ENCODE results near the gene ABCC11. TPM values are rescaled to one million over a fixed set of nuclear protein-coding genes. Genes with fewer than 3 reads are reported as not detected.

The ABCC11 gene
- total RNA-seq, 1 experiment from 2014 or later, result 0.83 TPM

DNA sequence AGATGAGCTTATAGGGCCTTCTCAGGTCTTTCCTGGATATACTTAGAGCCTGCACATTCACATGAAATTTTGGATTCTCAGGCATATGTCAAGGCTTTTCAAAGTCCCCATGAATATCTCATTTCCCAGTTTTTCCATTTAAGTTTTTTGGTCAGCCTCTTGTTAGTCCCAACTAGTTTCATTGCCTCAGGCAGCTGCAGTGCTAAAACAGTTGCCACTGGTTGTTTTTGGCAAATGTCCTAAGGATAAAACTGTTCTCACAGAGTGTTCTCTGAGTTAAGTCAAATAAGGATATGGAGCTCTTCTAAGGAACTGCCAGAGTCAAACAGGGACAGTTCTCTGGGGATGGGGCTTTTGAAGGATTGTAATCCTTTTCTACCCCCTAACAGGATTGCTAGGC is 39.9 kb upstream of the ABCC11 start:
- no TSS peak for BruUV-seq (replicated peaks)

DNA sequence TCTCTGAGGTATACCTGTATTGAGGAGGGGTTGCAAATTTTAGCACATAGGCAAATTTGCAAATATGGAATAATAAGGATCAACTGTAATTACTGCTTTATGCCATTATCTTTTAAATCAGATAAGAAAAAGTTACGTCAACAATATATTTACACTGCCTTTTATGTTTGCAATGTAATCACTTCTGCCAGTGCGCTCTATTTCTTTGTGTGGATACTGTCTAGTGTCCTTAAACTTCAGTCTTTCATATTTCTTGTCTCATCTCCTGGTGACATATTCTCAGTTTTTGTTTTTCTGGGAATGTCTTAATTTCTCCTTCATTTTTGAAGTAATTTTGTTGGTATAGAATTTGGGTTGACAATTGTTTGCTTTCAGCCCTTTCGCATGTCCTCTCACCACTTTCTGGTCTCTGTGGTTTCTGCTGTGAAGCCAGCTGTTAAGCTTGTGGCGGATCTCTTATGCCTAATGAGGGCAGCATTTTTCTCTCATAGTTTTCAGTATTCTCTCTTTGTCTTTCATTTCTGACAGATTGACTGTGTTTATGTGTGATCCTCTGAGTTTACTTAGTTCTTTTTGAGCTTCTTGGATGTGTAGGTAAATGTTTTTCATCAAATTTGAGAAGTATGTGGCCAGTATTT is 37.6 kb upstream of the ABCC11 start:
- intact Hi-C loops (cut with micrococcal nuclease; ENCODE audit: unreplicated experiment), result no loop called here
- peaks cover 4% of the 10 kb centered on the region; the same call in 1 of the 2 replicates for H3K9me3 ChIP-seq (ENCODE audit: insufficient read depth, low read depth)
- H3K4me2 ChIP-seq, result no peak overlapping the region
- no peaks in the 10 kb centered on the region for H3K79me2 ChIP-seq (ENCODE audit: low read depth)
- H3K4me1 ChIP-seq (replicated peaks; ENCODE audit: insufficient read depth), result no peaks in the 10 kb centered on the region
- H3K27ac ChIP-seq, result no peak overlapping the region
- ChIA-PET POLR2A (ENCODE audit: unreplicated experiment) (no interaction called here), CTCF (no interaction called here)
- no TSS peak for BruUV-seq (replicated peaks)
- H3K36me3 ChIP-seq (ENCODE audit: low read depth), result peaks cover 36% of the 10 kb centered on the region
- H4K20me1 ChIP-seq (ENCODE audit: insufficient read depth), result no peaks in the 10 kb centered on the region
- H3K9me2 ChIP-seq (ENCODE audit: insufficient read depth), result no peaks in the 10 kb centered on the region
- no peak overlapping the region for H3K4me3 ChIP-seq
- H3F3A ChIP-seq (ENCODE audit: insufficient read depth, low read depth), result no peaks in the 10 kb centered on the region
- DNase-seq, result no peak
- no peaks in the 10 kb centered on the region for H3K27me3 ChIP-seq (ENCODE audit: insufficient read depth, low read depth)
- TF ChIP-seq, protein P1, sequence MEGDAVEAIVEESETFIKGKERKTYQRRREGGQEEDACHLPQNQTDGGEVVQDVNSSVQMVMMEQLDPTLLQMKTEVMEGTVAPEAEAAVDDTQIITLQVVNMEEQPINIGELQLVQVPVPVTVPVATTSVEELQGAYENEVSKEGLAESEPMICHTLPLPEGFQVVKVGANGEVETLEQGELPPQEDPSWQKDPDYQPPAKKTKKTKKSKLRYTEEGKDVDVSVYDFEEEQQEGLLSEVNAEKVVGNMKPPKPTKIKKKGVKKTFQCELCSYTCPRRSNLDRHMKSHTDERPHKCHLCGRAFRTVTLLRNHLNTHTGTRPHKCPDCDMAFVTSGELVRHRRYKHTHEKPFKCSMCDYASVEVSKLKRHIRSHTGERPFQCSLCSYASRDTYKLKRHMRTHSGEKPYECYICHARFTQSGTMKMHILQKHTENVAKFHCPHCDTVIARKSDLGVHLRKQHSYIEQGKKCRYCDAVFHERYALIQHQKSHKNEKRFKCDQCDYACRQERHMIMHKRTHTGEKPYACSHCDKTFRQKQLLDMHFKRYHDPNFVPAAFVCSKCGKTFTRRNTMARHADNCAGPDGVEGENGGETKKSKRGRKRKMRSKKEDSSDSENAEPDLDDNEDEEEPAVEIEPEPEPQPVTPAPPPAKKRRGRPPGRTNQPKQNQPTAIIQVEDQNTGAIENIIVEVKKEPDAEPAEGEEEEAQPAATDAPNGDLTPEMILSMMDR (conservative IDR thresholded peaks at IDR 0.05), result no peak
- no peak for TF ChIP-seq EZH2 (IDR thresholded peaks at IDR 0.05; ENCODE audit: low read depth)
- no peak overlapping the region for H2AFZ ChIP-seq

More for the DNA sequence above, 39.9 kb upstream of the ABCC11 start:
- Histone ChIP-seq H3F3A (ENCODE audit: insufficient read depth, low read depth) (no peaks in the 10 kb centered on the region), H2AFZ (no peak overlapping the region), H4K20me1 (ENCODE audit: insufficient read depth) (no peaks in the 10 kb centered on the region), H3K9me3 (ENCODE audit: insufficient read depth, low read depth) (peaks cover 4% of the 10 kb centered on the region; the same call in 1 of the 2 replicates), H3K4me3 (no peak overlapping the region), H3K79me2 (ENCODE audit: low read depth) (no peaks in the 10 kb centered on the region), H3K4me1 (replicated peaks; ENCODE audit: insufficient read depth) (0 out of 2 replicates have a peak, but pooled peaks cover under 1% of the 10 kb centered on the region), H3K27ac (no peak overlapping the region), H3K36me3 (ENCODE audit: low read depth) (peaks cover 33% of the 10 kb centered on the region), H3K4me2 (no peak overlapping the region), H3K9me2 (ENCODE audit: insufficient read depth) (no peaks in the 10 kb centered on the region), H3K27me3 (ENCODE audit: insufficient read depth, low read depth) (no peaks in the 10 kb centered on the region)
- POLR2A ChIA-PET (ENCODE audit: unreplicated experiment), result interaction anchor here (0.7 kb wide), 1 partner anchor 37 kb away, joined by 4 read pairs; no protein-coding TSS in a partner anchor
- CTCF ChIA-PET, result interaction anchor here (0.6 kb wide), 1 partner anchor 33 kb away, joined by 6 read pairs; no protein-coding TSS in a partner anchor
- TF ChIP-seq EZH2 (IDR thresholded peaks at IDR 0.05; ENCODE audit: low read depth), result no peak
- TF ChIP-seq, protein P1 (conservative IDR thresholded peaks at IDR 0.05), result no peak
- no peak for DNase-seq
- intact Hi-C loops (cut with micrococcal nuclease; ENCODE audit: unreplicated experiment), result no loop called here

DNA sequence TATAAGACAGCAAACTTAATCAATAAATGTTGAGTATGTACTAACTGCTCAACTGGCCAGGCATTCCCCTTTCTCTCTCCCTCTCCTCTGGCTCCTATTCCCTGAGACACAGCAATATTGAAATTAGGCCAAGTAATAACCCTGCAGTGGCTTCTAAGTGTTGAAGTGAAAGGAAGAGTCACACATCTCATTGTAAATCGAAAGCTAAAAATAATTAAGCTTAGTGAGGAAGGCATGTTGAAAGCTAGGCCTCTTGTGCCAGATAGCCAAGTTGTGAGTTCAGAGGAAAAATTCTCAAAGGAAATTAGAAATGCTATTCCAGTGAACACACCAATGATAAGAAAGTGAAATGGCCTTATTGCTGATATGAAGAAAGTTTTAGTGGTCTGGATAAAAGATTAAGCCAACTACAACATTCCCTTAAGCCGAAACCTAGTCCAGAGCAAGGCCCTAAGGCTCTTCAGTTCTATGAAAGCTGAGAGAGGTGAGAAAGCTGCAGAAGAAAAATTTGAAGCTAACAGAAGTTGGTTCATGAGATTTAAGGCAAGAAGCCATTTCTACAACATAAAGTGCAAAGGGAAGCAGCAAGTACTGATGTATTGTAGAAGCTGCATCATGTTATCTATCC is 35.4 kb upstream of the ABCC11 start:
- H3K79me2 ChIP-seq (ENCODE audit: low read depth), result no peaks in the 10 kb centered on the region
- H3K9me2 ChIP-seq (ENCODE audit: insufficient read depth), result no peaks in the 10 kb centered on the region
- H3K27me3 ChIP-seq (ENCODE audit: insufficient read depth, low read depth), result no peaks in the 10 kb centered on the region
- CTCF ChIA-PET, result no interaction called here
- H4K20me1 ChIP-seq (ENCODE audit: insufficient read depth), result no peaks in the 10 kb centered on the region
- intact Hi-C loops (cut with micrococcal nuclease; ENCODE audit: unreplicated experiment), result no loop called here
- no peak for TF ChIP-seq EZH2 (IDR thresholded peaks at IDR 0.05; ENCODE audit: low read depth)
- TF ChIP-seq, protein P1 (conservative IDR thresholded peaks at IDR 0.05), result no peak
- no TSS peak for BruUV-seq (replicated peaks)
- no peak overlapping the region for H3K4me3 ChIP-seq
- peaks cover 4% of the 10 kb centered on the region; the same call in 1 of the 2 replicates for H3K9me3 ChIP-seq (ENCODE audit: insufficient read depth, low read depth)
- peaks cover 36% of the 10 kb centered on the region for H3K36me3 ChIP-seq (ENCODE audit: low read depth)
- DNase-seq, result no peak
- POLR2A ChIA-PET (ENCODE audit: unreplicated experiment), result no interaction called here
- no peak overlapping the region for H3K27ac ChIP-seq
- no peaks in the 10 kb centered on the region for H3F3A ChIP-seq (ENCODE audit: insufficient read depth, low read depth)
- H3K4me2 ChIP-seq, result no peak overlapping the region
- H3K4me1 ChIP-seq (replicated peaks; ENCODE audit: insufficient read depth), result no peaks in the 10 kb centered on the region
- H2AFZ ChIP-seq, result no peak overlapping the region
